GM18907 (cell line): Measurements from ENCODE around the gene TRAPPC1.

Source experiments
- ATAC-seq: cut with Tn5 transposase; IDR thresholded peaks from one replicate; pipeline ENCODE4 v1.9.1; 2021; ENCODE audit warnings: mild to moderate bottlenecking, moderate library complexity; ENCODE audit not compliant: unreplicated experiment

Gene TRAPPC1

GRCh38 chr17:7881276-7882054, 50.3 kb downstream of the TRAPPC1 start:
- ATAC-seq, result no peak
